HepG2 (cell line): Measurements from ENCODE around the gene UCP1. TPM values are rescaled to one million over a fixed set of nuclear protein-coding genes. Genes with fewer than 3 reads are reported as not detected.

Experiments
- E2F2 ChIP-seq: sonication (generic); formaldehyde crosslinking; IDR thresholded peaks from 2 replicates; pipeline ENCODE4 v1.4.0; 2020; ENCODE audit warnings: missing genetic modification reagents, borderline replicate concordance
- EP300 ChIP-seq, 3 experiments: sonication (generic) in 1 of 3; formaldehyde crosslinking in 1 of 3; IDR thresholded peaks; 2 replicates each; pipeline versions ENCODE4 v1.5.1 to v1.6.1; 2011 to 2020; ENCODE audit warnings: low read depth in 2 of 3, low read length in 2 of 3, borderline replicate concordance in 1 of 3, improper control_type of control experiment in 1 of 3, mild to moderate bottlenecking in 1 of 3, missing genetic modification reagents in 1 of 3, moderate library complexity in 1 of 3
- JUNB ChIP-seq: sonication (generic); formaldehyde crosslinking; IDR thresholded peaks from 2 replicates; pipeline ENCODE4 v1.8.0; 2022; ENCODE audit warnings: missing genetic modification reagents, mild to moderate bottlenecking, borderline replicate concordance
- KDM2A ChIP-seq: sonication (generic); formaldehyde crosslinking; IDR thresholded peaks from 2 replicates; pipeline ENCODE4 v1.4.0; 2020; ENCODE audit warnings: low read depth, missing genetic modification reagents, borderline replicate concordance
- KLF12 ChIP-seq: sonication (generic); formaldehyde crosslinking; IDR thresholded peaks from 2 replicates; pipeline ENCODE4 v1.4.0; 2020; ENCODE audit warnings: missing genetic modification reagents, borderline replicate concordance
- MAZ ChIP-seq, 2 experiments: sonication (generic) in 1 of 2; formaldehyde crosslinking in 1 of 2; IDR thresholded peaks; 2 replicates each; pipeline versions ENCODE4 v1.5.0 to v1.6.1; 2012 to 2020; ENCODE audit warnings: low read depth in 2 of 2, mild to moderate bottlenecking in 2 of 2, borderline replicate concordance in 1 of 2, improper control_type of control experiment in 1 of 2, low read length in 1 of 2, missing genetic modification reagents in 1 of 2, moderate library complexity in 1 of 2
- MLX ChIP-seq: IDR thresholded peaks from 2 replicates; pipeline ENCODE4 v1.6.1; 2016
- MXD1 ChIP-seq: sonication (generic); formaldehyde crosslinking; IDR thresholded peaks from 2 replicates; pipeline ENCODE4 v1.4.0; 2020; ENCODE audit warnings: mild to moderate bottlenecking, missing genetic modification reagents
- NKX3-1 ChIP-seq: sonication (generic); formaldehyde crosslinking; IDR thresholded peaks from 2 replicates; pipeline ENCODE4 v1.5.0; 2020; ENCODE audit warnings: missing genetic modification reagents
- NR1H2 ChIP-seq: sonication (generic); formaldehyde crosslinking; IDR thresholded peaks from 2 replicates; pipeline ENCODE4 v1.8.1; 2022; ENCODE audit warnings: low read depth, missing genetic modification reagents, borderline replicate concordance
- SAFB2 ChIP-seq: sonication (generic); formaldehyde crosslinking; IDR thresholded peaks from 2 replicates; pipeline ENCODE4 v1.5.1; 2020; ENCODE audit warnings: missing genetic modification reagents, low read depth, mild to moderate bottlenecking, borderline replicate concordance
- SOX5 ChIP-seq: IDR thresholded peaks from 2 replicates; pipeline ENCODE4 v1.6.1; 2016; ENCODE audit warnings: borderline replicate concordance
- SOX6 ChIP-seq, 2 experiments: fragments of 450-650 bp in 1 of 2; sonication (generic) in 1 of 2; formaldehyde crosslinking in 1 of 2; IDR thresholded peaks; 2 replicates each; pipeline versions ENCODE4 v1.4.0 to v1.6.1; 2017 to 2020; ENCODE audit warnings: antibody characterized with exemption in 1 of 2, mild to moderate bottlenecking in 1 of 2, missing genetic modification reagents in 1 of 2
- SP4 ChIP-seq: sonication (generic); formaldehyde crosslinking; IDR thresholded peaks from 2 replicates; pipeline ENCODE4 v1.8.1; 2023; ENCODE audit warnings: mild to moderate bottlenecking, missing genetic modification reagents
- TRIM24 ChIP-seq: sonication (generic); formaldehyde crosslinking; IDR thresholded peaks from 2 replicates; pipeline ENCODE4 v1.8.0; 2022; ENCODE audit warnings: mild to moderate bottlenecking, missing genetic modification reagents
- ZBTB34 ChIP-seq: sonication (generic); formaldehyde crosslinking; IDR thresholded peaks from 2 replicates; pipeline ENCODE4 v1.8.0; 2022; ENCODE audit warnings: mild to moderate bottlenecking, missing genetic modification reagents
- ZFP37 ChIP-seq: sonication (generic); formaldehyde crosslinking; IDR thresholded peaks from 2 replicates; pipeline ENCODE4 v1.4.0; 2020; ENCODE audit warnings: missing genetic modification reagents, borderline replicate concordance
- ZNF382 ChIP-seq: sonication (generic); formaldehyde crosslinking; IDR thresholded peaks from 2 replicates; pipeline ENCODE4 v1.5.0; 2020; ENCODE audit warnings: missing genetic modification reagents, mild to moderate bottlenecking, borderline replicate concordance
- ZNF503 ChIP-seq: sonication (generic); formaldehyde crosslinking; IDR thresholded peaks from 2 replicates; pipeline ENCODE4 v1.4.0; 2020; ENCODE audit warnings: missing genetic modification reagents
- polyA plus RNA-seq, 8 experiments: library from polyadenylated mRNA; depleted of rRNA in 3 of 8; stranded (reverse) in 7 of 8; unstranded in 1 of 8; fragments of >200 nt; fragmentation: Illumina TruSeq in 4 of 8; extraction: Trizol in 4 of 8; gene quantifications; 2 replicates each; pipeline versions ENCODE4 v1.2.1 to v1.2.3, GENCODE V29; 2011 to 2016; ENCODE audit warnings: low read depth in 4 of 8, missing spikeins in 1 of 8, mixed read lengths in 1 of 8; ENCODE audit not compliant: insufficient read depth in 1 of 8
- total RNA-seq, 5 experiments: library from RNA; depleted of rRNA; stranded (reverse); fragments of >200 nt; fragmentation: Illumina TruSeq; extraction: Trizol; gene quantifications; 2 replicates each; pipeline ENCODE4 v1.2.3, GENCODE V29; 2016; ENCODE audit warnings: low read depth in 1 of 5

UCP1 gene
- total and polyA plus RNA-seq, 2 of the 13 experiments (the other 11 are each of a cell fraction or from before 2014, with no cell fraction given): 0.11 TPM

- TF ChIP-seq SAFB2 (CRISPR knock-in tag) (peak; percentile 62; the same call in 1 of the 2 replicates), SOX5 (peak; percentile 36; the same call in 1 of the 2 replicates), KLF12 (CRISPR knock-in tag) (peak; percentile 94), ZNF382 (CRISPR knock-in tag) (no peak), MLX (CRISPR knock-in tag) (no peak), MXD1 (CRISPR knock-in tag) (no peak; the same call in 1 of the 2 replicates), SOX6 (IDR thresholded peaks at IDR 0.05) (no peak), SOX6 (CRISPR knock-in tag; IDR thresholded peaks at IDR 0.05) (peak; percentile 50), JUNB (CRISPR knock-in tag) (no peak), NR1H2 (CRISPR knock-in tag) (no peak), TRIM24 (no peak), ZFP37 (CRISPR knock-in tag) (0 out of 2 replicates have a peak, but pooled peaks have one; percentile 71), E2F2 (CRISPR knock-in tag) (no peak), NKX3-1 (CRISPR knock-in tag) (peak; percentile 77; the same call in 1 of the 2 replicates), KDM2A (peak; percentile 92), ZBTB34 (CRISPR knock-in tag) (no peak), ZNF503 (peak; percentile 71; the same call in 1 of the 2 replicates), MAZ (IDR thresholded peaks at IDR 0.05; ENCODE audit: borderline replicate concordance, low read depth, low read length) (peak; percentile 96), MAZ (CRISPR knock-in tag; IDR thresholded peaks at IDR 0.05; ENCODE audit: low read depth) (peak; percentile 89), SP4 (CRISPR knock-in tag) (peak; percentile 77), EP300 (IDR thresholded peaks at IDR 0.05; ENCODE audit: low read depth in 2 of 2, low read length in 2 of 2) (peak in 1 of 2 experiments; percentile 56; a peak in 2 of 4 replicates), EP300 (CRISPR knock-in tag; IDR thresholded peaks at IDR 0.05; ENCODE audit: borderline replicate concordance) (no peak)
Observed at GRCh38 chr4:140523857-140524742, 44.7 kb downstream of the UCP1 start, which contains the start of gene ELMOD2 (continued).
